GM18499 (cell line): ENCODE measurements around the gene ABHD16A.

Source experiments
- ATAC-seq: cut with Tn5 transposase; IDR thresholded peaks from one replicate; pipeline ENCODE4 v1.9.1; 2021; ENCODE audit warnings: moderate number of reproducible peaks; ENCODE audit not compliant: insufficient read depth, unreplicated experiment

ABHD16A gene

GRCh38 chr6:31664790-31665500 lies 38.2 kb downstream of the ABHD16A start, which contains the start of gene GPANK1:
GPANK1 (minus strand) TSS chr6:31664997; CDS start chr6:31664478, 519 bp downstream.
- ATAC-seq, result no peak

GRCh38 chr6:31663961-31664789 lies 38.9 kb downstream of the ABHD16A start:
- ATAC-seq, result no peak

- ATAC-seq, result no peak
Measured at GRCh38 chr6:31663126-31663960, 39.8 kb downstream of the ABHD16A start.

GRCh38 chr6:31662124-31662723 lies 40.9 kb downstream of the ABHD16A start:
- no peak for ATAC-seq

GRCh38 chr6:31661262-31662123 lies 41.6 kb downstream of the ABHD16A start:
- ATAC-seq, result no peak

- no peak for ATAC-seq
Measured at GRCh38 chr6:31660381-31661261, 42.5 kb downstream of the ABHD16A start, which contains the start of gene C6orf47. C6orf47 (minus strand) TSS chr6:31660778; CDS start chr6:31659947, 831 bp downstream.

- ATAC-seq, result no peak
Measured at GRCh38 chr6:31659649-31660380, 43.3 kb downstream of the ABHD16A start.

- ATAC-seq, result no peak
Measured at GRCh38 chr6:31658983-31659648, 44.0 kb downstream of the ABHD16A start.

GRCh38 chr6:31658158-31658688 lies 44.9 kb downstream of the ABHD16A start:
- no peak for ATAC-seq

- ATAC-seq, result no peak
Measured at GRCh38 chr6:31657406-31658157, 45.5 kb downstream of the ABHD16A start.

GRCh38 chr6:31655349-31656237 lies 47.5 kb downstream of the ABHD16A start, which contains the start of gene APOM:
APOM (plus strand) TSS chr6:31655894; CDS start chr6:31655967, 73 bp downstream.
- ATAC-seq, result no peak

- ATAC-seq, result no peak
Measured at GRCh38 chr6:31654574-31655348, 48.4 kb downstream of the ABHD16A start.

- ATAC-seq, result no peak
Measured at GRCh38 chr6:31652925-31653724, 50.0 kb downstream of the ABHD16A start.
